Trophoblast cell (in vitro differentiated cells and primary cell): ENCODE results near the gene ACTRT1. TPM values are rescaled to one million over a fixed set of nuclear protein-coding genes. Genes with fewer than 3 reads are reported as not detected.

ENCODE experiments used
- DNase-seq, 2 donors: peaks; one replicate each; pipeline ENCODE4 v3.0.0-alpha.2; 2016
- H2AFZ ChIP-seq: 2 replicates; pipeline ENCODE4 v1.6.1; 2013; ENCODE audit warnings: low read length, moderate library complexity, mild to moderate bottlenecking; ENCODE audit not compliant: insufficient read depth, poor library complexity
- H2AK5ac ChIP-seq: 2 replicates; pipeline ENCODE4 v1.6.1; 2013; ENCODE audit warnings: mild to moderate bottlenecking, low read length
- H2BK120ac ChIP-seq: 2 replicates; pipeline ENCODE4 v1.6.1; 2013; ENCODE audit warnings: low read length, mild to moderate bottlenecking, moderate library complexity; ENCODE audit not compliant: insufficient read depth, poor library complexity
- H2BK12ac ChIP-seq: 2 replicates; pipeline ENCODE4 v1.6.1; 2013; ENCODE audit warnings: mild to moderate bottlenecking, low read length, moderate library complexity
- H2BK5ac ChIP-seq: 2 replicates; pipeline ENCODE4 v1.6.1; 2013; ENCODE audit warnings: low read length, low read depth, moderate library complexity, mild to moderate bottlenecking; ENCODE audit not compliant: poor library complexity
- H3K14ac ChIP-seq: 2 replicates; pipeline ENCODE4 v1.6.1; 2013; ENCODE audit warnings: mild to moderate bottlenecking, low read length
- H3K18ac ChIP-seq: 2 replicates; pipeline ENCODE4 v1.6.1; 2013; ENCODE audit warnings: mild to moderate bottlenecking, low read length
- H3K23ac ChIP-seq: 2 replicates; pipeline ENCODE4 v1.6.1; 2013; ENCODE audit warnings: low read length
- H3K27ac ChIP-seq: 2 replicates; pipeline ENCODE4 v1.5.1; 2013; ENCODE audit warnings: low read depth, mild to moderate bottlenecking, inconsistent platforms, low read length, moderate library complexity
- H3K27me3 ChIP-seq: 2 replicates; pipeline ENCODE4 v1.6.1; 2013; ENCODE audit warnings: inconsistent platforms, mild to moderate bottlenecking, low read length, moderate library complexity; ENCODE audit not compliant: insufficient read depth
- H3K36me3 ChIP-seq, 2 experiments: 1 replicate in 1 of 2; 2 replicates in 1 of 2; pipeline ENCODE4 v1.6.1; 2013; ENCODE audit warnings: low read length in 2 of 2, mild to moderate bottlenecking in 2 of 2, moderate library complexity in 1 of 2; ENCODE audit not compliant: insufficient read depth in 2 of 2, control insufficient read depth in 1 of 2
- H3K4ac ChIP-seq: 2 replicates; pipeline ENCODE4 v1.6.1; 2013; ENCODE audit warnings: low read depth, mild to moderate bottlenecking, low read length, moderate library complexity
- H3K4me1 ChIP-seq, 2 experiments: 1 replicate in 1 of 2; 2 replicates in 1 of 2; pipeline ENCODE4 v1.6.1; 2013; ENCODE audit warnings: low read length in 2 of 2, mild to moderate bottlenecking in 2 of 2, moderate library complexity in 1 of 2; ENCODE audit not compliant: insufficient read depth in 2 of 2, control insufficient read depth in 1 of 2
- H3K4me2 ChIP-seq: 2 replicates; pipeline ENCODE4 v1.6.1; 2013; ENCODE audit warnings: inconsistent platforms, mild to moderate bottlenecking, low read length, moderate library complexity
- H3K4me3 ChIP-seq: 2 replicates; pipeline ENCODE4 v1.5.1; 2013; ENCODE audit warnings: mild to moderate bottlenecking, low read depth, low read length, inconsistent platforms
- H3K79me1 ChIP-seq: one replicate; pipeline ENCODE4 v1.6.1; 2013; ENCODE audit warnings: low read length
- H3K79me2 ChIP-seq: 2 replicates; pipeline ENCODE4 v1.6.1; 2013; ENCODE audit warnings: low read length, mild to moderate bottlenecking; ENCODE audit not compliant: control insufficient read depth, insufficient read depth, poor library complexity
- H3K9ac ChIP-seq: 2 replicates; pipeline ENCODE4 v1.6.1; 2013; ENCODE audit warnings: mild to moderate bottlenecking, low read length
- H3K9me3 ChIP-seq: 2 replicates; pipeline ENCODE4 v1.6.1; 2013; ENCODE audit warnings: low read depth, mild to moderate bottlenecking, control low read depth, inconsistent platforms, low read length; ENCODE audit not compliant: insufficient read depth
- H4K12ac ChIP-seq: 2 replicates; pipeline ENCODE4 v1.6.1; 2013; ENCODE audit warnings: low read depth, mild to moderate bottlenecking, low read length, moderate library complexity
- H4K8ac ChIP-seq: 2 replicates; pipeline ENCODE4 v1.6.1; 2013; ENCODE audit warnings: low read depth, mild to moderate bottlenecking, low read length, moderate library complexity
- H4K91ac ChIP-seq: one replicate; pipeline ENCODE4 v1.6.1; 2013; ENCODE audit warnings: low read depth, mild to moderate bottlenecking, low read length, moderate library complexity
- WGBS: extraction: QIAGEN DNeasy Blood & Tissue Kit; methylation state at CpG from one replicate; pipeline ENCODE4 v1.1.7; 2013; ENCODE audit warnings: missing lambda C conversion rate; ENCODE audit not compliant: insufficient read length, insufficient coverage; ENCODE audit errors: extremely low coverage; 5-methylcytosine and 5-hydroxymethylcytosine counted together
- polyA plus RNA-seq: library from polyadenylated mRNA; stranded (reverse); fragments of 200-250 nt; gene quantifications from 2 replicates; pipeline ENCODE4 v1.2.3, GENCODE V29; 2013

Gene ACTRT1
- polyA plus RNA-seq: not detected in 2 replicates

DNA sequence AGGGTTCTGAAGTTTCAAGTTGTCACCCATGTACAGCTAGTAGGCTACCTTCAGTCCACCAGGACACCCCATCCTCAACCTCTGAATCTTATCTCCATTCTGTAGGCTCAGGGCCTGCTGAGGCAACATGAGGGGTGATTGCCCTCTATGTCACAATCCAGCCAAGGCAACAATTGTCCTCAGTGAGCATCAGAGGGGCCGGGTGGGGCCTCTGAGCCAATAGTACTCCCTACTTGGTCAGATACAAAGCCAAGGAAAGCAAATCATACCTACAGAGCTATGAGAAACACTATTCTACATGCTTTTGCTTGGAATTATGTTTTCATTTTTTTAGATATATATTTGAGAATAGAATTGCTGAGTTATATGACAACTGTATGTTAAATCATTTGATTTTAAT, at the start of gene ACTRT1:
Gene ACTRT1, minus strand, starts transcription at position 101 of the 400 bp plus-strand sequence. CDS start 197 bp downstream, outside the sequence.
- no peak within 1 kb of the TSS for H3K4ac ChIP-seq
- no peak within 1 kb of the TSS for H2AK5ac ChIP-seq
- H2BK120ac ChIP-seq: no peak within 1 kb of the TSS
- H3K18ac ChIP-seq: no peak within 1 kb of the TSS
- H3K9ac ChIP-seq: no peak within 1 kb of the TSS
- no peak within 1 kb of the TSS for H2BK5ac ChIP-seq
- H3K14ac ChIP-seq: no peak within 1 kb of the TSS
- no peak for DNase-seq
- no peak within 1 kb of the TSS for H4K8ac ChIP-seq
- H3K27me3 ChIP-seq: no peaks in the 10 kb centered on the region
- no peak within 1 kb of the TSS for H3K27ac ChIP-seq
- no peak within 1 kb of the TSS for H3K4me3 ChIP-seq
- no peak within 1 kb of the TSS for H4K91ac ChIP-seq
- no peak within 1 kb of the TSS for H3K4me2 ChIP-seq
- no peak within 1 kb of the TSS for H3K23ac ChIP-seq
- no CpG with 5 or more reads among the region's 1 CpG for WGBS
- H4K12ac ChIP-seq: no peak within 1 kb of the TSS
- no peaks in the 10 kb centered on the region for H3K4me1 ChIP-seq
- H2BK12ac ChIP-seq: no peak within 1 kb of the TSS
- H3K36me3 ChIP-seq: no peaks in the 10 kb centered on the region
- H3K9me3 ChIP-seq: no peaks in the 10 kb centered on the region
- H3K79me1 ChIP-seq: no peaks in the 10 kb centered on the region
- no peak within 1 kb of the TSS for H2AFZ ChIP-seq
- H3K79me2 ChIP-seq: no peaks in the 10 kb centered on the region

DNA sequence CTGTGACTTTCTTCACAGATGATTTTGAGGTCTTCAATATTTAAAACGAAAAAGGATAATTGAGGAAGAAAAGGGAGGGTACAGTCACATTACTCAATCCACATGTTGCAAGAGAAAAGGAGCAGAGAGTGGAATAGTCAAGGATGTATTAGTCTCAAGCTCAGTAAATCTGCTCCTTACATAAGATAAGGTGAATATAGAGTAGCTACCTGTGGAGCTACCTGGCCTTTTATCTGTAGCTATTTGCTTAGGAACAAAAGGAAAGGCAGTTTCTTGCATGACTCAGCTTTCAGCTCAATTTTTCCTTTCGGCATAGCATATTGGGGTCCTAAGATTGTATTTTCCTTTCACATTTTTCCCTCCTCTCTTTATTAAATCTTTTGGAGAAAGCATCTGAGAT, 26.3 kb upstream of the ACTRT1 start:
- H3K4me3 ChIP-seq: no peak overlapping the region
- H3K23ac ChIP-seq: no peak overlapping the region
- H3K27me3 ChIP-seq: no peaks in the 10 kb centered on the region
- no peaks in the 10 kb centered on the region for H3K9me3 ChIP-seq
- H2BK120ac ChIP-seq: no peak overlapping the region
- H3K79me1 ChIP-seq: no peaks in the 10 kb centered on the region
- H3K27ac ChIP-seq: no peak overlapping the region
- H3K4me2 ChIP-seq: no peak overlapping the region
- H3K79me2 ChIP-seq: no peaks in the 10 kb centered on the region
- H3K4me1 ChIP-seq: no peaks in the 10 kb centered on the region
- no peak overlapping the region for H2BK5ac ChIP-seq
- H3K36me3 ChIP-seq: no peaks in the 10 kb centered on the region
- no CpG with 5 or more reads among the region's 2 CpGs for WGBS
- H4K8ac ChIP-seq: no peak overlapping the region
- H3K4ac ChIP-seq: no peak overlapping the region
- no peak overlapping the region for H2AFZ ChIP-seq
- no peak for DNase-seq
- no peak overlapping the region for H3K14ac ChIP-seq
- H4K12ac ChIP-seq: no peak overlapping the region
- H3K9ac ChIP-seq: no peak overlapping the region
- no peak overlapping the region for H4K91ac ChIP-seq
- no peak overlapping the region for H2BK12ac ChIP-seq
- H3K18ac ChIP-seq: no peak overlapping the region
- no peak overlapping the region for H2AK5ac ChIP-seq

- H3K9me3 ChIP-seq: no peaks in the 10 kb centered on the region
- no peak overlapping the region for H2AK5ac ChIP-seq
- no peak overlapping the region for H3K4me3 ChIP-seq
- H3K23ac ChIP-seq: no peak overlapping the region
- no peak overlapping the region for H3K14ac ChIP-seq
- H2BK12ac ChIP-seq: no peak overlapping the region
- H2AFZ ChIP-seq: no peak overlapping the region
- no peak overlapping the region for H4K91ac ChIP-seq
- no peak overlapping the region for H3K18ac ChIP-seq
- no peaks in the 10 kb centered on the region for H3K79me2 ChIP-seq
- no peak overlapping the region for H2BK5ac ChIP-seq
- H3K27ac ChIP-seq: no peak overlapping the region
- no peaks in the 10 kb centered on the region for H3K27me3 ChIP-seq
- no peak overlapping the region for H3K9ac ChIP-seq
- H3K4me1 ChIP-seq: no peaks in the 10 kb centered on the region
- H3K79me1 ChIP-seq: no peaks in the 10 kb centered on the region
- H3K4ac ChIP-seq: no peak overlapping the region
- DNase-seq: no peak
- H4K8ac ChIP-seq: no peak overlapping the region
- H2BK120ac ChIP-seq: no peak overlapping the region
- H3K36me3 ChIP-seq: no peaks in the 10 kb centered on the region
- H4K12ac ChIP-seq: no peak overlapping the region
- no peak overlapping the region for H3K4me2 ChIP-seq
- WGBS: no CpG with 5 or more reads among the region's 2 CpGs
Measured at GRCh38 chrX:128057421-128057820, 5.2 kb upstream of the ACTRT1 start.

DNA sequence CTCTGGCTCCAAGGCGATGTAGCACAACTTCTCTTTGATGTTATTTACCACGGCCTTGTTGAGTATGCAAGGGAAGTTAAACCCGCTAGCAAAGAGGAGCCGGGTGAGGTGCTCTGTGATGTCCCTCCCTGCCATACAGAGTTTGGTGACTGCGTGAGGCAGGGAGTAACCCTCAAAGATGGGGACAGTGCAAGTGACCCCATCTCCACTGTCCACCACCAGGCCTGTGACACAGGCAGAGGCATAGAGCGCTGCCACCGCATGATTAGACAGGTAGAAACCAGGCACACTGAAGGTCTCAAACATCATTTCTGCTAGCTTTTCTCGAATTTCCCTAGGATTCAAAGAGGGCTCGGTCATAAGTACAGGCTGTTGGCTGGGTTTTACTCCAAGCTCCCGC, 677 bp downstream of the ACTRT1 start:
- H3K9me3 ChIP-seq: no peaks in the 10 kb centered on the region
- no peak overlapping the region for H3K14ac ChIP-seq
- no CpG with 5 or more reads among the region's 10 CpGs for WGBS
- no peak for DNase-seq
- no peak overlapping the region for H3K18ac ChIP-seq
- H3K4me2 ChIP-seq: no peak overlapping the region
- H4K12ac ChIP-seq: no peak overlapping the region
- no peak overlapping the region for H3K4me3 ChIP-seq
- no peak overlapping the region for H2BK12ac ChIP-seq
- H3K36me3 ChIP-seq: no peaks in the 10 kb centered on the region
- no peak overlapping the region for H2BK5ac ChIP-seq
- H2BK120ac ChIP-seq: no peak overlapping the region
- no peak overlapping the region for H3K4ac ChIP-seq
- no peak overlapping the region for H2AFZ ChIP-seq
- H3K9ac ChIP-seq: no peak overlapping the region
- H3K27me3 ChIP-seq: no peaks in the 10 kb centered on the region
- no peak overlapping the region for H3K27ac ChIP-seq
- H4K8ac ChIP-seq: no peak overlapping the region
- no peak overlapping the region for H2AK5ac ChIP-seq
- no peak overlapping the region for H4K91ac ChIP-seq
- H3K23ac ChIP-seq: no peak overlapping the region
- no peaks in the 10 kb centered on the region for H3K4me1 ChIP-seq
- H3K79me2 ChIP-seq: no peaks in the 10 kb centered on the region
- H3K79me1 ChIP-seq: no peaks in the 10 kb centered on the region
